Cardiac muscle cell (in vitro differentiated cells and primary cell): ENCODE measurements around the gene HLA-F. TPM values are rescaled to one million over a fixed set of nuclear protein-coding genes. Genes with fewer than 3 reads are reported as not detected.

ENCODE experiments used
- DNase-seq, 2 donors: peaks; one replicate each; pipeline versions ENCODE4 v3.0.0 to v3.0.0-alpha.2; 2010 to 2017; ENCODE audit warnings: low read depth in 1 of 2, low spot score in 1 of 2
- H3K27ac ChIP-seq: fragments of 200-600 bp; sonication (generic); 2 replicates; pipeline ENCODE4 v1.5.1; 2016
- H3K27me3 ChIP-seq: fragments of 200-600 bp; sonication (generic); 2 replicates; pipeline ENCODE4 v1.6.0; 2016; ENCODE audit warnings: control low read depth
- H3K36me3 ChIP-seq: fragments of 200-600 bp; sonication (generic); 2 replicates; pipeline ENCODE4 v1.5.1; 2016; ENCODE audit warnings: control low read depth
- H3K4me1 ChIP-seq: fragments of 200-600 bp; sonication (generic); 2 replicates; pipeline ENCODE4 v1.8.1; 2017; ENCODE audit warnings: low read depth, mild to moderate bottlenecking, mixed run types
- H3K4me3 ChIP-seq: fragments of 200-600 bp; sonication (generic); 2 replicates; pipeline ENCODE4 v1.5.1; 2016; ENCODE audit warnings: mild to moderate bottlenecking
- H3K9me3 ChIP-seq: fragments of 200-600 bp; sonication (generic); 2 replicates; pipeline ENCODE4 v1.5.1; 2017; ENCODE audit warnings: low read depth, mild to moderate bottlenecking, control low read depth
- polyA plus RNA-seq: library from polyadenylated mRNA; unstranded; fragments of >200 nt; fragmentation: Nextera tagmentation; extraction: Ambion mirVana; gene quantifications from 2 replicates; pipeline ENCODE4 v1.2.1, GENCODE V29; 2016
- total RNA-seq: library from RNA; depleted of rRNA; stranded (reverse); fragments of >200 nt; gene quantifications from 2 replicates; pipeline ENCODE4 v1.2.3, GENCODE V29; 2016
- TF ChIP-seq, protein P1 (sequence below): IDR thresholded peaks from 2 replicates; pipeline ENCODE4 v1.5.1; 2012; ENCODE audit warnings: low read depth, mild to moderate bottlenecking, low read length

The HLA-F gene
- total and polyA plus RNA-seq, 2 experiments from 2014 or later: 0.84 to 1.5 TPM

- H3K4me1 ChIP-seq: no peaks in the 10 kb centered on the region
- peaks cover 7% of the 10 kb centered on the region for H3K27me3 ChIP-seq
- H3K9me3 ChIP-seq: no peaks in the 10 kb centered on the region
- TF ChIP-seq, protein P1, sequence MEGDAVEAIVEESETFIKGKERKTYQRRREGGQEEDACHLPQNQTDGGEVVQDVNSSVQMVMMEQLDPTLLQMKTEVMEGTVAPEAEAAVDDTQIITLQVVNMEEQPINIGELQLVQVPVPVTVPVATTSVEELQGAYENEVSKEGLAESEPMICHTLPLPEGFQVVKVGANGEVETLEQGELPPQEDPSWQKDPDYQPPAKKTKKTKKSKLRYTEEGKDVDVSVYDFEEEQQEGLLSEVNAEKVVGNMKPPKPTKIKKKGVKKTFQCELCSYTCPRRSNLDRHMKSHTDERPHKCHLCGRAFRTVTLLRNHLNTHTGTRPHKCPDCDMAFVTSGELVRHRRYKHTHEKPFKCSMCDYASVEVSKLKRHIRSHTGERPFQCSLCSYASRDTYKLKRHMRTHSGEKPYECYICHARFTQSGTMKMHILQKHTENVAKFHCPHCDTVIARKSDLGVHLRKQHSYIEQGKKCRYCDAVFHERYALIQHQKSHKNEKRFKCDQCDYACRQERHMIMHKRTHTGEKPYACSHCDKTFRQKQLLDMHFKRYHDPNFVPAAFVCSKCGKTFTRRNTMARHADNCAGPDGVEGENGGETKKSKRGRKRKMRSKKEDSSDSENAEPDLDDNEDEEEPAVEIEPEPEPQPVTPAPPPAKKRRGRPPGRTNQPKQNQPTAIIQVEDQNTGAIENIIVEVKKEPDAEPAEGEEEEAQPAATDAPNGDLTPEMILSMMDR: no peak
- H3K27ac ChIP-seq: no peak overlapping the region
- no peak overlapping the region for H3K4me3 ChIP-seq
- H3K36me3 ChIP-seq: no peaks in the 10 kb centered on the region
- no peak for DNase-seq
Observed at GRCh38 chr6:29739136-29739881, 16.1 kb downstream of the HLA-F start.

- H3K9me3 ChIP-seq: no peaks in the 10 kb centered on the region
- peaks cover 6% of the 10 kb centered on the region for H3K27me3 ChIP-seq
- TF ChIP-seq, protein P1: no peak
- H3K27ac ChIP-seq: no peak overlapping the region
- no peaks in the 10 kb centered on the region for H3K36me3 ChIP-seq
- DNase-seq: no peak
- H3K4me3 ChIP-seq: no peak overlapping the region
- H3K4me1 ChIP-seq: no peaks in the 10 kb centered on the region
Observed at GRCh38 chr6:29739882-29740261, 16.6 kb downstream of the HLA-F start.

DNA sequence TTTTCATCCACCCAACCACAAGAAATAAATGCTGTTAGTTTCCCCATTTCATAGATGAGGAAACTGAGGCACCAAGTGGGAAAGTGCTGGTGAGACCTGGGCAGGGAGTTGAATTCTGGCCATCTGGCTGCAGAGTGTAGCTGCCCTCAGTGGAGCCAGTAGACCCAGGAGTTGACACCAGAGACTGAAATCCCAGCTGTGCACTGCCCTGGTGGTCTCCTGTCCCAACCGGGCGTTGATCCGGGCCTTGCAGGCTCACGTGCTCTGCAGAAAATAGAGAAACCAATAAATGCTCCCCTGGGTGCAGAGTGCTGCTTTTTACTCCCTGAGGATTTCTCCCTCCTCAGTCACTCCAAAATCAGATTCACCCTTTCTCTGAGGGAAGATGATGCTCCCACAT lies 18.4 kb downstream of the HLA-F start:
- H3K4me3 ChIP-seq: no peak overlapping the region
- H3K4me1 ChIP-seq: no peaks in the 10 kb centered on the region
- H3K27me3 ChIP-seq: peaks cover 20% of the 10 kb centered on the region
- H3K36me3 ChIP-seq: no peaks in the 10 kb centered on the region
- DNase-seq: no peak
- no peaks in the 10 kb centered on the region for H3K9me3 ChIP-seq
- TF ChIP-seq, protein P1: no peak
- H3K27ac ChIP-seq: no peak overlapping the region

DNA sequence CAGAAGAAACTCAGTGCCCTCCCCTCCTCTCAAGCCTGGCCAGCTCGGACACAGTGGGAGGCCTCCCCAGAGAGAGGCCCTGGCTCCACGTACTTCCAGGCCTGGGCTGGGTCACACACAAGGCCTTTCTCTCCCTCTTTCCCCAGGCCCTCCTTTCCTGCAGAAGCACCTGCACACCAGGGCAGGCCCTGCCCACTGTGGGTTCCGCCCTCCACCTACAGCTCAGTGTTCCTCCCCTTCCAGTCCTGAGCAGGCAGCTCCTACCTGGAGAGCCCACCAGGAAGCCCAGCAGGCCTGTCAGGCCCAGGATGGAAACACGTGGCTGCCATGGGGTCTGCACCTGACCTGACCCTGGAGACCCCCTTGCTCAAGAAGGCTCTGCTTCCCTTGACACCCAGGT lies 18.9 kb downstream of the HLA-F start:
- TF ChIP-seq, protein P1: no peak
- no peak for DNase-seq
- no peaks in the 10 kb centered on the region for H3K9me3 ChIP-seq
- peaks cover 25% of the 10 kb centered on the region for H3K27me3 ChIP-seq
- H3K36me3 ChIP-seq: no peaks in the 10 kb centered on the region
- H3K4me3 ChIP-seq: no peak overlapping the region
- no peak overlapping the region for H3K27ac ChIP-seq
- H3K4me1 ChIP-seq: no peaks in the 10 kb centered on the region

DNA sequence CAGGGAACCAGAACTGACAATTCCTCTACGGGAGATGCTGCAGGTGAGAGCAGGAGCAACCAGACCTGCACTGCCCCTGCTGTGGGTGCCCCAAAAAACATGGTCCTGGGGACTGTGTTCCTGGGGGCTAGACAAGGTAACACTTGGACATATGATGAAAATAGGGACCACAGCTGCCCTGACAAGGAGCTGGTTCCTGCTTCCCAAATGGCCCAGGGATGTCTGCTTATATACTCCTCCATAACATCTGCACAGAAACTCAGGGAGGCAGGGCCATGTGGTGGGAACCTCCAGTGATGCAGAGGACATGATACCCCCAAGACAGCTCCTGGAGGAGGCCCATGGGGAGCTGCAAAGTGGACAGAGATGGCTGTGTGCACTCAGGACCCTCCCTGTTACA lies 19.8 kb downstream of the HLA-F start:
- H3K36me3 ChIP-seq: no peaks in the 10 kb centered on the region
- peaks cover 33% of the 10 kb centered on the region for H3K27me3 ChIP-seq
- no peak overlapping the region for H3K4me3 ChIP-seq
- H3K4me1 ChIP-seq: no peaks in the 10 kb centered on the region
- no peak for DNase-seq
- TF ChIP-seq, protein P1: no peak
- no peak overlapping the region for H3K27ac ChIP-seq
- H3K9me3 ChIP-seq: no peaks in the 10 kb centered on the region
